Gastroesophageal sphincter (tissue), 4 donors: ENCODE measurements around the gene CPVL. TPM values are rescaled to one million over a fixed set of nuclear protein-coding genes. Genes with fewer than 3 reads are reported as not detected.
A peak's percentile ranks its signal among the peaks of the same experiment; 100 is the strongest.

Source experiments
- ATAC-seq: fragments of 150-250 bp; one replicate; pipeline ENCODE4 v1.9.1; 2016; ENCODE audit warnings: mild to moderate bottlenecking, moderate library complexity
- H3K27ac ChIP-seq, 4 donors: fragments of 200-600 bp; sonication (generic) in 3 of 4; 1 replicate in 3 of 4; 2 replicates in 1 of 4; pipeline ENCODE4 v1.5.1; 2016 to 2019
- H3K27me3 ChIP-seq: fragments of 200-600 bp; sonication (generic); one replicate; pipeline ENCODE4 v1.5.1; 2019
- H3K36me3 ChIP-seq, 2 donors: fragments of 200-600 bp; sonication (generic); one replicate each; pipeline ENCODE4 v1.5.1; 2019; ENCODE audit warnings: control low read depth in 1 of 2
- H3K4me1 ChIP-seq, 3 donors: fragments of 200-600 bp; sonication (generic); 1 replicate in 2 of 3; 2 replicates in 1 of 3; pipeline ENCODE4 v1.5.1; 2016 to 2019; ENCODE audit warnings: control low read depth in 2 of 3
- H3K4me3 ChIP-seq, 2 donors: fragments of 200-600 bp; sonication (generic); one replicate each; pipeline ENCODE4 v1.5.1; 2019; ENCODE audit warnings: mild to moderate bottlenecking in 1 of 2, moderate library complexity in 1 of 2
- H3K9me3 ChIP-seq, 3 donors: fragments of 200-600 bp; sonication (generic); one replicate each; pipeline ENCODE4 v1.5.1; 2017 to 2019; ENCODE audit warnings: control low read depth in 2 of 3
- EP300 ChIP-seq: sonication (generic); formaldehyde crosslinking; IDR thresholded peaks from one replicate; pipeline ENCODE4 v1.6.1; 2017; ENCODE audit warnings: antibody characterized with exemption, mild to moderate bottlenecking
- POLR2A ChIP-seq, 2 donors: fragments of 450-650 bp; IDR thresholded peaks; one replicate each; pipeline ENCODE4 v1.6.1; 2017; ENCODE audit warnings: antibody characterized with exemption in 2 of 2, mild to moderate bottlenecking in 2 of 2, moderate library complexity in 1 of 2
- POLR2AphosphoS5 ChIP-seq: sonication (generic); formaldehyde crosslinking; IDR thresholded peaks from one replicate; pipeline ENCODE4 v1.6.1; 2017; ENCODE audit warnings: antibody characterized with exemption
- WGBS, 2 donors: methylation state at CpG; one replicate each; pipeline ENCODE4 v1.1.5; 2018; ENCODE audit warnings: low coverage in 1 of 2; 5-methylcytosine and 5-hydroxymethylcytosine counted together
- total RNA-seq, 4 donors: library from RNA; depleted of rRNA; stranded (reverse); fragments of >200 nt; gene quantifications; one replicate each; pipeline ENCODE4 v1.1.0, GENCODE V29; 2016
- TF ChIP-seq, protein P1 (sequence below), 4 experiments: fragments of 200-600 bp in 2 of 4; fragments of 450-650 bp in 2 of 4; sonication (generic) in 1 of 4; IDR thresholded peaks; one replicate each; pipeline ENCODE4 v1.5.1; 2017 to 2019; ENCODE audit warnings: antibody characterized with exemption in 4 of 4, mild to moderate bottlenecking in 2 of 4, moderate library complexity in 2 of 4

CPVL gene
- total RNA-seq, 4 donors from 2014 or later = 4.8 to 24.6 (median 15.1) TPM

DNA sequence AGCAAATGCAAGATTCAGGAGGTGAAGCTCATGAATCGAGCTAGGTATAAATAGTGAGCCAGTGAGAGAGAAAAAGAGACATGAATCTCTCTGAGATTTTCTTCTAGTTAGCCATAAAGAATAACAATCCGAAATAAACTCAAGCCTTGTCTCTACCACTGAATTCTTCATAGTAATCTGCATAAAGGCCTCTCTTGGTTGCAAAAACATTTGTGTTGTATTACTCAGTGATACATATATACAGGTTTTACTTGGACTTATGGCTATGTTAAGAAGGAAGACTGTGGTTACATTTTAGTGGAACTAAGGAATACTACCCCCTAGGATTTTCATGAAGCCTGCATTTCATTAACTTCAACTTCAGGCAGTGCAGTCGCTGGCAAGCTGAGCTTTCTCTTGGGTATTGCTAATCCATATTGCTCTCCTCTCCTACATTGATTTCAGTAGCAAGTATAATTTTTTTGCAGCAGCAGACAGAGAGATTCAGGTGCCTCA is 115.5 kb downstream of the CPVL start:
- Histone ChIP-seq H3K36me3 (no peaks in the 10 kb centered on the region), H3K27me3 (no peaks in the 10 kb centered on the region), H3K9me3 (peaks cover 0 to 11% (median 0%) of the 10 kb centered on the region in 3 donors), H3K4me1 (no peaks in the 10 kb centered on the region), H3K4me3 (no peak overlapping the region), H3K27ac (no peak overlapping the region)
- no peak for ATAC-seq
- TF ChIP-seq, protein P1, sequence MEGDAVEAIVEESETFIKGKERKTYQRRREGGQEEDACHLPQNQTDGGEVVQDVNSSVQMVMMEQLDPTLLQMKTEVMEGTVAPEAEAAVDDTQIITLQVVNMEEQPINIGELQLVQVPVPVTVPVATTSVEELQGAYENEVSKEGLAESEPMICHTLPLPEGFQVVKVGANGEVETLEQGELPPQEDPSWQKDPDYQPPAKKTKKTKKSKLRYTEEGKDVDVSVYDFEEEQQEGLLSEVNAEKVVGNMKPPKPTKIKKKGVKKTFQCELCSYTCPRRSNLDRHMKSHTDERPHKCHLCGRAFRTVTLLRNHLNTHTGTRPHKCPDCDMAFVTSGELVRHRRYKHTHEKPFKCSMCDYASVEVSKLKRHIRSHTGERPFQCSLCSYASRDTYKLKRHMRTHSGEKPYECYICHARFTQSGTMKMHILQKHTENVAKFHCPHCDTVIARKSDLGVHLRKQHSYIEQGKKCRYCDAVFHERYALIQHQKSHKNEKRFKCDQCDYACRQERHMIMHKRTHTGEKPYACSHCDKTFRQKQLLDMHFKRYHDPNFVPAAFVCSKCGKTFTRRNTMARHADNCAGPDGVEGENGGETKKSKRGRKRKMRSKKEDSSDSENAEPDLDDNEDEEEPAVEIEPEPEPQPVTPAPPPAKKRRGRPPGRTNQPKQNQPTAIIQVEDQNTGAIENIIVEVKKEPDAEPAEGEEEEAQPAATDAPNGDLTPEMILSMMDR (IDR thresholded peaks at IDR 0.05) = no peak
- TF ChIP-seq EP300 = no peak
- 82 to 91% methylated on average over 3 of the region's 3 CpGs for WGBS, 2 donors

DNA sequence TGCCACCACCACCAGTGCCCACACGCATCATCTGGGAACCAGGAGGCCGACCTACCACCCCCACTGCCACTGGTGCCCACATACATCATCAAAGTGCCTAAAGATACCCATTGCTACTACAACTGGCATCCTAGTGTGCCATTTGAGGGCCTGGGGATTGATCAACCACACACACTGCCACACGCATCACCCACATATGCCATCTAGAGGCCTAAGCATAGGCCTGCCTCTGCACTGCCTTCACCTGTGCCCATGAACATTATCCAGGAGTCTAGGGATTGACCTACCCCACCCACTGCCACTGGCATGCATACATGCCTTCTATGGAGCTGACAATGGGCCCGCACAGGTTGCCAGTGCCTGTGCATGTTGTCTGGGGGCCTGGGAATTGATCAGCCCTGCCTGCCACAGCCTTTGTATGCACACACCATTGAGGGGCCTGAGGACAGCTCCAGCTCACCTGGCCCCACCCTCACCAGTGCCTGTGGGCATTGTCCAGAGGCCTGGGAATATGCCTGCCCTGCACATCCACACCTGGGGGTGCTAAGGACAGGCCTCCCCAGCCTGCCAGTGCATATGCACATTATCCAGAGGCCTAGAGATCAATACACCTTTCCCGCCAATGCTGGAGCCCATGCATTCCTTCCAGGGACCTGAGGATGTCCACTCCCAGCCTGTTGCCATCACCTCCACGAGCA is 123.9 kb downstream of the CPVL start:
- WGBS, 2 donors = 80% methylated on average over 1 of the region's 6 CpGs; no CpG with 5 or more reads in 1 of the 2 donors
- H3K36me3 ChIP-seq = no peaks in the 10 kb centered on the region
- ATAC-seq = peak; percentile 19
- H3K9me3 ChIP-seq = peaks cover 0 to 44% (median 0%) of the 10 kb centered on the region in 3 donors
- H3K27ac ChIP-seq = no peak overlapping the region
- H3K4me1 ChIP-seq = no peaks in the 10 kb centered on the region
- H3K4me3 ChIP-seq = no peak overlapping the region
- TF ChIP-seq POLR2A (IDR thresholded peaks at IDR 0.05) (no peak), EP300 (no peak)
- TF ChIP-seq, protein P1 (IDR thresholded peaks at IDR 0.05) = no peak
- H3K27me3 ChIP-seq = no peaks in the 10 kb centered on the region

DNA sequence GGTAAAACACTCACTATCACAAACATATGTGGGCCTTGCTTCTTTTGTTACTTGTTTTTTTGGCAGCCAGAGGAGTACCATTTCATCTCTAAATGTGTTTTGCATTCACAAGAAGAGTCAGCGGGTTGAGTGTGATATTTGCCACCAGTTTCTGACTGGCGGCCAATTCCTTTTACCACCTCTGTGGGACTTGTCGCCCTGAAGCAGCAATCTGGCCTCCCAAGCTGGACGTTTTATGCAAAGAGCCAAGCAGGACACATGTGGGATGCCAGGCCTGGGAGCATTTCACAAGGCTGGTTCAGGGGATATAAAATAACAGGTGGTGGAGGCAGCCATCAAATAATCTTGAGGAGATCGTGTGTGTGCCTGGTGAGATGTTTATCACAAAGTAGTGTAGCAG is 126.4 kb downstream of the CPVL start:
- ATAC-seq = no peak
- no peaks in the 10 kb centered on the region for H3K27me3 ChIP-seq
- no peaks in the 10 kb centered on the region for H3K4me1 ChIP-seq
- no peak overlapping the region for H3K27ac ChIP-seq
- WGBS, 2 donors = 77 to 100% methylated on average over 1 to 4 of the region's 5 CpGs
- no peak overlapping the region for H3K4me3 ChIP-seq
- peaks cover 0 to 28% (median 0%) of the 10 kb centered on the region in 3 donors for H3K9me3 ChIP-seq
- no peak for TF ChIP-seq POLR2A (IDR thresholded peaks at IDR 0.05)
- TF ChIP-seq, protein P1 (IDR thresholded peaks at IDR 0.05) = no peak
- no peak for TF ChIP-seq EP300
- TF ChIP-seq POLR2AphosphoS5 = no peak
- no peaks in the 10 kb centered on the region for H3K36me3 ChIP-seq

DNA sequence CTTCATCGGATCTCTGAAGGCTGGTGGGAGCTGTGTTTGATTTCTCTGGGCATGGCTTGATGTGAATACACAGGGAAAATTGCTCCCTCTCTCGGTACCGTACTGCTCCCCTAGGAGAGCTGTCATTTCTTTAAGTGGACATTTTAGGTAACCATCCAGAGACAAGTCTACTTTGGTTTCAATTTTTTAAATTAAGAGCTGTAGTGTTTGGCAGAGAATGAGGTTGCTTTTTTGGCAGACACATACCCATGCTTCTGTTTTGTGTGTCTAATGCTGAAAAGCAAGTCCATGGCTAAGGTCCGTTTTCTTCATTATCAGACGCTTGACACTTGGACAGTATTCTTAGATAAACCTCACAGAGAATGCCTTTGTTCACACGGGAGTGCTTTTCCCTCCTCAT is 127.0 kb downstream of the CPVL start:
- Histone ChIP-seq H3K4me3 (no peak overlapping the region), H3K36me3 (no peaks in the 10 kb centered on the region), H3K27me3 (no peaks in the 10 kb centered on the region), H3K27ac (no peak overlapping the region), H3K4me1 (no peaks in the 10 kb centered on the region), H3K9me3 (peaks cover 0 to 23% (median 0%) of the 10 kb centered on the region in 3 donors)
- 20 to 74% methylated on average over 3 to 6 of the region's 6 CpGs for WGBS, 2 donors
- TF ChIP-seq POLR2AphosphoS5 = no peak
- TF ChIP-seq, protein P1 (IDR thresholded peaks at IDR 0.05) = no peak
- no peak for TF ChIP-seq EP300
- no peak for TF ChIP-seq POLR2A (IDR thresholded peaks at IDR 0.05)
- ATAC-seq = no peak

DNA sequence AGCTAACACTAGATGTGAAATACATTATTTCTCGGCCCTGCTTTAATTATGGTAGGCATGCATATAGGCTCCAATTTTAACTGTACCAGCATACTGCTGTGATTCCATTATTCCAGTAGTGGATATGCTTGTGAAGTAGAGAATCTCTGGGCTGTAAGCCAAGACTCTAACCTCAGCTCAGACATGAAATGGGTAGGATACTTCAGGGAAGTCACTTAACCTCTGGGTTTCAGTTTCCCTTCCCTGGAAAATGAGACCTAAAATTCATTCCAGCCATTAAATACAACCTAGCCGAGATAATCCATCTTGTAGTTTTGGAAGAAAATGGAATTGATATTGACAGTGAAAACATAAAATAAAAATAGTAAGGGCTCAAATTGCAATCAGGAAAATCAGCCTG is 128.6 kb downstream of the CPVL start:
- no peak for ATAC-seq

More for the DNA sequence above, 128.6 kb downstream of the CPVL start:
- Histone ChIP-seq H3K27ac (no peak overlapping the region), H3K27me3 (no peaks in the 10 kb centered on the region), H3K4me1 (peaks cover 0 to 5% (median 0%) of the 10 kb centered on the region in 3 donors), H3K36me3 (no peaks in the 10 kb centered on the region), H3K4me3 (no peak overlapping the region), H3K9me3 (peaks cover 0 to 10% (median 0%) of the 10 kb centered on the region in 3 donors)
- WGBS, 2 donors = 86 to 90% methylated on average over 2 of the region's 2 CpGs
- TF ChIP-seq POLR2A (IDR thresholded peaks at IDR 0.05) = no peak
- no peak for TF ChIP-seq EP300
- TF ChIP-seq POLR2AphosphoS5 = no peak
- TF ChIP-seq, protein P1 (IDR thresholded peaks at IDR 0.05) = no peak
